ENCODE data around the gene DGKZ. TPM values are rescaled to one million over a fixed set of nuclear protein-coding genes. Genes with fewer than 3 reads are reported as not detected.

The DGKZ gene
- total RNA-seq, 1 donor from 2014 or later = 123 TPM

DNA sequence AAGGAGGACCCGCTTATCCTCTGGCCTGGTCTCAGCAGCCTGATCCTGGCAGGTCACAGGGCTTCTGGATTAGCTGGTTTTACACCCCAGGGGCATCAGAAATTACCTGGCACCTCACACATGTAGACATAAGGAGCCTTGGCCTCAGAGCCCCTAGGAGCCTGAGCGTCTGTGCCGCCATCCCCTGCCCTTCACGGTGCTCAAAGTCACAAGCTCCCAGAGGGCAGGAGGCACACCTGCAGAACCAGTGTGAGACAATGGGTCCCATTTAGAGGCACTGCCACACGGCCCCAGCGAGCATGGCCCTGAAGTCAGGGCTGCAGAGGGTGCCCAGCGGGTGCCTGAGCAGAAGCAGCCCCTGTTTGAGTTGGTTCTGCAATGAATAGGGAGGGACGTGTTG, 3.9 kb downstream of the DGKZ start:
- no peaks in the 10 kb centered on the region for H3K27me3 ChIP-seq
- H3K9me3 ChIP-seq = no peaks in the 10 kb centered on the region
- no peak overlapping the region for H3K4me3 ChIP-seq
- intact Hi-C loops (cut with DNase I) = no loop called here
- H3K4me1 ChIP-seq = peaks cover 9 to 14% of the 10 kb centered on the region in 2 donors
- TF ChIP-seq, protein P1, sequence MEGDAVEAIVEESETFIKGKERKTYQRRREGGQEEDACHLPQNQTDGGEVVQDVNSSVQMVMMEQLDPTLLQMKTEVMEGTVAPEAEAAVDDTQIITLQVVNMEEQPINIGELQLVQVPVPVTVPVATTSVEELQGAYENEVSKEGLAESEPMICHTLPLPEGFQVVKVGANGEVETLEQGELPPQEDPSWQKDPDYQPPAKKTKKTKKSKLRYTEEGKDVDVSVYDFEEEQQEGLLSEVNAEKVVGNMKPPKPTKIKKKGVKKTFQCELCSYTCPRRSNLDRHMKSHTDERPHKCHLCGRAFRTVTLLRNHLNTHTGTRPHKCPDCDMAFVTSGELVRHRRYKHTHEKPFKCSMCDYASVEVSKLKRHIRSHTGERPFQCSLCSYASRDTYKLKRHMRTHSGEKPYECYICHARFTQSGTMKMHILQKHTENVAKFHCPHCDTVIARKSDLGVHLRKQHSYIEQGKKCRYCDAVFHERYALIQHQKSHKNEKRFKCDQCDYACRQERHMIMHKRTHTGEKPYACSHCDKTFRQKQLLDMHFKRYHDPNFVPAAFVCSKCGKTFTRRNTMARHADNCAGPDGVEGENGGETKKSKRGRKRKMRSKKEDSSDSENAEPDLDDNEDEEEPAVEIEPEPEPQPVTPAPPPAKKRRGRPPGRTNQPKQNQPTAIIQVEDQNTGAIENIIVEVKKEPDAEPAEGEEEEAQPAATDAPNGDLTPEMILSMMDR (IDR thresholded peaks at IDR 0.05) = no peak
- H3K27ac ChIP-seq = no peak overlapping the region
- H3K36me3 ChIP-seq = no peaks in the 10 kb centered on the region
- no peak for DNase-seq (ENCODE audit: low spot score in 2 of 2)

DNA sequence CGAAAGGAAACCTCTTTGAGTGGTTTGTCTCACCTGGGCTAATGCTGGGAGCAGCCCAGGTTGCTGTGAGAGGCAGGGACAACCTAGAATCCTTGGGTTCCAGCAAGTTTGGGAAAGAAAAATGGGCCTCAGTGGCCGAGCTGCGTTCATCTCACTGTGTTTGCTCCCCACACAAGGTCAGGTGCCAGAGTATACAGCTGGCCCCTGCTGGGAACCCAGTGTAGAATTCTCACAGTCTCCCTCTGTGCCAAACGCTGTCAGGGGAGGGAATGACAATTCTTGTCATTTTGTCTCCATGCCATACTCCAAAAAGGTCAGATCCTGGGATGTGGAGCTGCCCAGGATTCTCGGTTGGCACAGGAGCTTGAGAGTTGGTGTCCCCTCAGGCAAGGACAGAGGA, 4.3 kb downstream of the DGKZ start:
- H3K9me3 ChIP-seq = no peaks in the 10 kb centered on the region
- no peaks in the 10 kb centered on the region for H3K27me3 ChIP-seq
- intact Hi-C loops (cut with DNase I) = no loop called here
- TF ChIP-seq, protein P1 (IDR thresholded peaks at IDR 0.05) = no peak
- H3K36me3 ChIP-seq = no peaks in the 10 kb centered on the region
- peaks cover 9 to 14% of the 10 kb centered on the region in 2 donors for H3K4me1 ChIP-seq
- H3K27ac ChIP-seq = no peak overlapping the region
- no peak for DNase-seq (ENCODE audit: low spot score in 2 of 2)
- no peak overlapping the region for H3K4me3 ChIP-seq

DNA sequence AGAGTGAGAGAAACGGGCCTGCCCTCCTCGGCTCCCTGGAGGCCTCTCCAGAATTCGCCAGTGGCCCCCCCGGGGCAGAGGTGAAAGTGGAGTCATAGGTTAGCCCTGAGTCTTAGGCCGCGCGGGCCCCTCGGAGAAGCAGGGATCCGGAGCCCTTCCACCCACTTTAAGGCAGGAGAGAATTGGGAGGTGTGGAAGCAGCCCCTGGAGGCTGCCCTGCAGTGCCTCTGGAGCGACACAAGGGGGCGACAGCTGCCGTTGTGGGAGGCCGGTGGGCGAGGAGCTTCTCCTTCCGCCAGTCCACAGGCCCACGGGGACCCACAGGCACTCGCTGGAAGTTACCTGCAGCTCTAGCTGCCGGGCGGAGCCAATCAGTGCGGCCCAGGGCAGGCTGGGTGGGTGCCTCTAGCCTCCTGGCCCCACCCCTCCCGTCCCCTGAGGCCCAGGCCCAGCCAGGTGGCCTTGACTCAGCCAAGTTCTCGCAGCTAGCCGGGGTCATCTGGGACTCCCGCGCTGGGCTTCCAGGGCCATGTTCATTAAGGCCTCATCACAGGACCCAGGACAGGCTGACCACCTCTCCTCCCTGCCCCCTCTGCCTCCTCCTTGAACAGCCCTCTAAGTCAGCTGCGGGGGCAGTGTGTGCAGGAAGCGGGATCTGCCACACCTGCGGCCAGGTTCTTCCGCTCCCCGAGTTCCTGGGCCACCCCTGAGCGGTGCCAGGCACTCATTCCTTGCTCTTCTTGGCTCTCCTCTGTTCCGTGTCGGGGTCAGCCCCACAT, 5.0 kb downstream of the DGKZ start:
- TF ChIP-seq, protein P1 (IDR thresholded peaks at IDR 0.05) = peak; percentile 48 to 75 (median 69)
- Histone ChIP-seq H3K4me1 (peaks cover 9 to 10% of the 10 kb centered on the region in 2 donors), H3K27ac (peak overlapping the region in 1 of 2 donors; percentile 39), H3K27me3 (no peaks in the 10 kb centered on the region), H3K4me3 (no peak overlapping the region), H3K36me3 (no peaks in the 10 kb centered on the region), H3K9me3 (no peaks in the 10 kb centered on the region)
- intact Hi-C loops (cut with DNase I) = no loop called here
- DNase-seq (ENCODE audit: low spot score in 2 of 2) = no peak

DNA sequence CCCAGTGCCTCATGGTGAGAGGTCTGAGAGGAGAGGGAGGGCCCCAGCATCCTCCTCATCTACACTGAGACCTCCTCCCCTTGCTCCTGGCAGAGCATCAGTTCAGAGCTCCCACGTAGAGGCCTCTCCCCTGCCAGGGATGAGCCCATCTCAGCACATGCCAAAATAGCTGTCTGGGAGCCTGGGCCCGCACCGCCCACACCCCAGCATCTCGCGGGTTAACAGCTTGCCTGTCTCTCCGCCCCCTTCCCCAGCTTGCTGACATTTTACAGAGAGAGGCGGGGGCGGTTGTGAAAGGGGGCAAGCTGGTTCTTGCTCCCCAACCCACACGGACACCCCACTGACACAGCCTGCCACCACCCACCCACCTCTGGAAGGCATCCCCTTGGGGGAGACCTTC, 6.4 kb downstream of the DGKZ start:
- TF ChIP-seq, protein P1 (IDR thresholded peaks at IDR 0.05) = no peak
- Histone ChIP-seq H3K27me3 (no peaks in the 10 kb centered on the region), H3K9me3 (no peaks in the 10 kb centered on the region), H3K4me1 (peaks cover 3 to 5% of the 10 kb centered on the region in 2 donors), H3K36me3 (no peaks in the 10 kb centered on the region), H3K27ac (no peak overlapping the region), H3K4me3 (no peak overlapping the region)
- DNase-seq (ENCODE audit: low spot score in 2 of 2) = no peak
- intact Hi-C loops (cut with DNase I) = no loop called here

DNA sequence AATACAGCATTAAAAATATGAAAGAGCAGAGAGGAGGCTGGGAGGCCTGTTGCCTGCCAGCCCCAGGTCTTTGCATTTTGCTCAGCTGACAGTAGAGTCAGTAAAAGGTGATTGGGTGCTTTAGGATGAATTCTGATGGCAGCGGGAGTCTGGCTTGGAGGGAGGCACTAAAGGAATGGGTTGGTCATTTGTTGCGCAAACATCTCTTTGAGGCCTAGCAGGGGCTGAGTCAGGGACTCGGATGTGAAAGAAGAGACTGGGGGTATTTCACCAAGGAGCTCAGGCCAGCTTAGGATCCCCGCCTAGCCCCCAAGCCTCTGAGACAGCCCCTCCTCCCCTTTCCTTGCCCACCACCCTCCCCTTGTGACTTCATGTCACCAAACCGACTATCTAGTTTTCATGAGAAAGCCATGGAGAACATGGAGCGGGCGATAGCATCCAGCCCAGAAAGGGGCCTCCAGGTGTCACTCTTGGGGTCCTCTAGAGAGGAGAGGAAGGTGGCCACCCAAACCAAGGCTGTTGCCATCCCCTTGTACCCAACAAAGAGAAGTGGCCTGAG, 9.7 kb downstream of the DGKZ start:
- TF ChIP-seq, protein P1 (IDR thresholded peaks at IDR 0.05) = no peak
- no peaks in the 10 kb centered on the region for H3K36me3 ChIP-seq
- H3K27ac ChIP-seq = no peak overlapping the region
- no peak for DNase-seq (ENCODE audit: low spot score in 2 of 2)
- no peaks in the 10 kb centered on the region for H3K9me3 ChIP-seq
- H3K4me1 ChIP-seq = peaks cover 5 to 11% of the 10 kb centered on the region in 2 donors
- no peaks in the 10 kb centered on the region for H3K27me3 ChIP-seq
- H3K4me3 ChIP-seq = no peak overlapping the region
- intact Hi-C loops (cut with DNase I) = no loop called here
